KBM-7 (cell line): ENCODE results near the gene CARD11.

ENCODE experiments used
- DNase-seq: peaks from one replicate; pipeline ENCODE4 v3.0.0-alpha.2; 2015
- in situ Hi-C: fragments of 300-500 bp; cut with MboI; formaldehyde crosslinking; loops from 2 replicates; pipeline ENCODE4 v1.14.3; 2020; ENCODE audit warnings: low sequenced_read_pairs, low pct_unique_long_range_greater_than_20kb, mixed read lengths

The CARD11 gene

GRCh38 chr7:2955269-2955668 is 88.4 kb downstream of the CARD11 start:
- in situ Hi-C loops, result no loop called here
- DNase-seq, result no peak

DNA sequence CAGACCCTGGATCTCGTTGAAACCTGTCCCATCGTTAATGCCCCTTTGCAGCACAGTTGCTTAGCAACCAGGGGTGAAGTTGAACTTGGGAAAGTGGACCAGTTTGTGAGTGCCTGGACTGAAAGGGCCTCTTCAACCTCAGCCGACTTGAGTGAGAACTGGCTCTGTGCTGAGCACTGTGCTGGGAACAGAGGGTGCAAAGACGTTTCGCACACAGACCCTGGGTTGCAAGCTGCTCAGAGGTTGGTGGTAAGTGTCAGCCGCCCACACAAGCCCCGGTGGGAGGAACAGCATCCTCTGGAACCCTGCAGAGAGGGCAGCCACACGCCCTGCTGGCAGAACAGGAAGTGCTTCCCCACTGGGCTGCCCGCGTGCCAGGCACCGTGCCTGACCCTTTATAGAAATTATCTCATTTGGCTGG is 89.2 kb downstream of the CARD11 start:
- peak; percentile 67 for DNase-seq
- in situ Hi-C loops, result no loop called here

DNA sequence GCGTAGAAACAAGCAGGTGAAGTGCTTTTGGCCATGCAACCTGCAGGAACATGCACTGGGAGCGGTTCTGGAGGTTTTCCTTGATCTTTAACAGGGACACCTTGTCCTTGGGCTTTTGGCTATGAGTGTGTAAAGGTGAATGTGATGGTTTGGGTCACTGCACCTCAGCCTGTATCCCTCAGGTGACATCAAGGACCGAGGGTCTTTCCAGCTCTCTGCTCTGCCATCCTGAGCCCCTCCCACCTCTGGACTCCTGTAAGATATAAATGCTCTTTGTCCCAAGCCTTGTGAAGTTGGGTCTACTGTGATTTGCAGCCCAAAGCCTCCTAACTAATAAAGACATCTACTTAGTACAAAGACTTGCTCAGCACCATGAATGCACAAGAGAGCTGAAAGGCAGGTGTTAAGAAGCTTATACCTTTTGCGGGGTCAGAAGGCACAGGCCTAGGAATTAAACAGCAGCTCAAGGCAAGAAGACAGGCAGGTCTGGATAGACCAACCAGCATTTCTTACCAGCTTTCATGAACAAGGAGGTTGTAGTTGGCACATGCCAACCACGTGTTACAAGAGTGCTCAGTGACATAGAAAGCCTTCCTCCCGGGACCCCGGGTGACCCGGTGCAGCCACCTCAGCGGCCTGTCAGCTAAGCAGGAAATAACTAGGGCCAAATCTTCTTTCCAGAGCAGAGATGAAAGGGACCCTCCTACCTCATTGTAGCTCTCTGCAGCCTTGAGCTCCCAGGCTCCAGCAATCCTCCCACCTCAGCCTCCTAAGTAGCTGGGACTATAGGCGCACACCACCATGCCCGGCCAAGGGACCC is 89.9 kb downstream of the CARD11 start:
- in situ Hi-C loops, result no loop called here
- no peak for DNase-seq

- in situ Hi-C loops, result no loop called here
These were observed 90.6 kb downstream of the CARD11 start for GRCh38 chr7:2953099-2953498.

DNA sequence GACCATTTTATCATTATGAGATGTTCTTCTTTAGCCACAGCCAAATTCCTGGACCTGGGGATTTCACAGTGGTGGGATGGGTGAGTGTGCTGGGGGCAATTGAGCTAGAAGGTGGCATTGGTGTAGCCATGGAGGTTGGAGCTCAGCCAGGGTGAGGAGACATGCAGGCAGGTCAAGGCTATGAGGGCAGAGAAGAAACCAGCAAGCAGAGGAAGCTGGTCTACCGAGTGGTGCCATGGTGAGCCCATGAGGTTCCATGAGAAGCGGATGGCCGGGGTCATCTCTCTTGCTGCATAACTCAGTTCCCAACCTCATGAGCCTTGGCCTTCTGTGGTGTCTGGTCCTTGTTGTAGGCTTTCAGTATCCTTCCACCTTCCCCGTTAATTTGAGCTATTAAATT is 91.4 kb downstream of the CARD11 start:
- in situ Hi-C loops, result no loop called here
- DNase-seq, result no peak

More at GRCh38 chr7:2953099-2953498, 90.6 kb downstream of the CARD11 start:
- no peak for DNase-seq

GRCh38 chr7:2950578-2950977 is 93.1 kb downstream of the CARD11 start:
- in situ Hi-C loops, result no loop called here
- DNase-seq, result peak; percentile 53

DNA sequence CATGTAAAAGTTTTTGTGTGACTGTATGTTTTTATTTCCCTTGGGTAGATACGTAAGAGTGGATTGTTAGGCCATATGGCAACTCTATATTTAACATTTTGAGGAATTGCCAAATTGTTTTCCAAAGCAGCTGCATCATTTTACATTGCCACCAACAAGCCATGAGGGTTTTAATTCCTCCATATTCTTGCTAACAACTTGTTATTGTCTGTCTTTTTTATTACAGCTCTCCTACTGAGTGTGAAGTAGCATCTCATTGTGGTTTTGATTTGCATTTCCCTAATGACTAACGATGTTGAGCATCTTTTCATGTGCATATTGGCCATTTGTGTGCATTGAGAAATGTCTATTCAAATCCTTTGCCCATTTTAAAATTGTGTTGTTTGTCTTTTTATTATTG is 94.9 kb downstream of the CARD11 start:
- in situ Hi-C loops, result no loop called here
- no peak for DNase-seq

- in situ Hi-C loops, result no loop called here
- DNase-seq, result no peak
These were observed 96.4 kb downstream of the CARD11 start for GRCh38 chr7:2947058-2947780.

GRCh38 chr7:2945171-2945570 is 98.5 kb downstream of the CARD11 start:
- in situ Hi-C loops, result no loop called here

GRCh38 chr7:2944739-2945138 is 98.9 kb downstream of the CARD11 start:
- peak; percentile 64 for DNase-seq
- in situ Hi-C loops, result no loop called here

More at GRCh38 chr7:2945171-2945570, 98.5 kb downstream of the CARD11 start:
- no peak for DNase-seq

- in situ Hi-C loops, result no loop called here
- no peak for DNase-seq
These were observed 99.6 kb downstream of the CARD11 start for GRCh38 chr7:2943851-2944601.

DNA sequence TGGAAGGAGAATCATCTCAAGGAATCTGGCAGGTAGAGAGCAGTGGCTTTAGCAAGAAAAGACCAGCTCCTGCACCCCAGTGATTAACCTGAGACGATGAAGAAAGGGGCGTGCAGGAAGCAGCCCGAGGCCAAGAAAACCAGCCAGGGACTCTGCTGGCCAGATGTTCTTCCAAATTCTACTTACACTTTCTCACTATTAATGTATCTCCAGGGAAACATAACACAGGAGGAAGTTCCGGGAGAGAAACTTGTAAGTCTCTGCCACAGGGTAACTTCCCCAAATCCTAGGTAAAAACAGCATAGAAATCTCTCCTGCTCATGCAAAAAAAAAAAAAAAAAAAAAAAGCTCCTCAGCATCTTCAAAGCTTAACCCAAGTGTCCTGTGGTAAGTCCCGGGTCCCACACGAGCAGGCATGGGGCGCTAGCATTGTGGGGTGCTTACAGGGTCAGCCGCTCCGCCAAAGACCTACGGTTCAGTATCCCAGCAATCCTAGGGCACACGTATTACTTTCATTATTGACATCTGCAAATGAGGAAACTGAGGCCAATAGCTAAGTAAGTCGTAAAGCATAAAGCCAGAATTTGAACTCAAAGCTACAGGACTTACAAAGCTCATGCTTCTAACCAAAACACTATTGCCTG is 102.3 kb downstream of the CARD11 start:
- in situ Hi-C loops, result no loop called here
- DNase-seq, result peak; percentile 90

- in situ Hi-C loops, result no loop called here
These were observed 103.2 kb downstream of the CARD11 start for GRCh38 chr7:2940466-2940865.

GRCh38 chr7:2939193-2939885 is 104.3 kb downstream of the CARD11 start:
- peak; percentile 76 for DNase-seq
- in situ Hi-C loops, result no loop called here

More at GRCh38 chr7:2940466-2940865, 103.2 kb downstream of the CARD11 start:
- DNase-seq, result no peak

- DNase-seq, result no peak
- in situ Hi-C loops, result no loop called here
These were observed 105.0 kb downstream of the CARD11 start for GRCh38 chr7:2938514-2939192.

- no peak for DNase-seq
- in situ Hi-C loops, result no loop called here
These were observed 105.8 kb downstream of the CARD11 start for GRCh38 chr7:2937701-2938513.

DNA sequence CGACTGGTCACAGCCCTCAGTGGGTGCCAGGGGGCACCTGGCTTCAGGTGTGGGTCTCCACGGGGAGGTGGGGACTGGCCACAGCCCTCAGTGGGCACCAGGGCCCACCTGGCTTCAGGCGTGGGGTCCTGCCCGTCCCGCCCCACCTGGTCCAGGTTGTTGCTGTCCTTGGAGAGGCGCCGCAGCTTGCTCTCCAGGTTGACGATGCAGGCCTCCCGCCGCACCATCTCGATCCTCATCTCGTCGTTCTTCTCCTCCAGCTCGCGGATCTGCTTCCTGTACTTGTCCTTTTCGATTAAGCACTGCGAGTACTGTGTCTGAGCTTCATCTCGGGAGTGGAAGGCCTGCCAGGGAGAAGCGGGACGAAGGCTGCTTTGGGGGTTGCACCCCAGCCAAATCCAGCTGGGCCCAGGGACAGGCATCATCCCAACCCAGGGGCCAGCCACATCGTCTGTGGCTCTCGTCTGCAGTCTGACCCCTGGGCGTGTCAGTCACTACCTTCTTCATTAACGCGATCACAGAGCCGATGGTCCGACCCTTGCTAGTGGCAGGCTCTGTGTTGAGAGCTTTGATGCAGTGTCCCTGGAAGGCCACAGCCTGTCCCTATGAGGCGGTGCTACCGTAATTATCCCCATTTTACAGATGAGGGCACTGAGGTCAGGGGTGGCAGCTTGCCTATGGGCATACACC is 106.6 kb downstream of the CARD11 start:
- in situ Hi-C loops, result no loop called here
- DNase-seq, result no peak
